GM21381 (cell line): Measurements from ENCODE around the gene PGM3.

Experiments used
- ATAC-seq: cut with Tn5 transposase; IDR thresholded peaks from one replicate; pipeline ENCODE4 v1.9.1; 2021; ENCODE audit warnings: mild to moderate bottlenecking, moderate library complexity; ENCODE audit not compliant: unreplicated experiment

The PGM3 gene

GRCh38 chr6:83183082-83183828, 9.8 kb downstream of the PGM3 start:
- ATAC-seq: no peak

GRCh38 chr6:83182114-83182513, 11.0 kb downstream of the PGM3 start:
- no peak for ATAC-seq

- no peak for ATAC-seq
Observed at GRCh38 chr6:83180426-83180950, 12.6 kb downstream of the PGM3 start.

- ATAC-seq: no peak
Observed at GRCh38 chr6:83176246-83176645, 16.8 kb downstream of the PGM3 start.

- ATAC-seq: no peak
Observed at GRCh38 chr6:83169511-83169910, 23.6 kb downstream of the PGM3 start.

- ATAC-seq: no peak
Observed at GRCh38 chr6:83169106-83169505, 24.0 kb downstream of the PGM3 start.

GRCh38 chr6:83168556-83168955, 24.5 kb downstream of the PGM3 start:
- no peak for ATAC-seq

GRCh38 chr6:83167726-83168278, 25.3 kb downstream of the PGM3 start:
- no peak for ATAC-seq

GRCh38 chr6:83160167-83160566, 32.9 kb downstream of the PGM3 start:
- ATAC-seq: no peak

GRCh38 chr6:83155794-83156193, 37.3 kb downstream of the PGM3 start:
- ATAC-seq: no peak

GRCh38 chr6:83153883-83154521, 39.1 kb downstream of the PGM3 start:
- ATAC-seq: no peak

- ATAC-seq: no peak
Observed at GRCh38 chr6:83152913-83153312, 40.2 kb downstream of the PGM3 start.

GRCh38 chr6:83151114-83151513, 42.0 kb downstream of the PGM3 start:
- no peak for ATAC-seq

- no peak for ATAC-seq
Observed at GRCh38 chr6:83138758-83139157, 54.3 kb downstream of the PGM3 start.

GRCh38 chr6:83138118-83138722, 54.8 kb downstream of the PGM3 start:
- no peak for ATAC-seq

- ATAC-seq: no peak
Observed at GRCh38 chr6:83132121-83132520, 60.9 kb downstream of the PGM3 start.

GRCh38 chr6:83127976-83128375, 65.1 kb downstream of the PGM3 start:
- no peak for ATAC-seq

GRCh38 chr6:83127258-83127657, 65.8 kb downstream of the PGM3 start:
- no peak for ATAC-seq

- no peak for ATAC-seq
Observed at GRCh38 chr6:83126807-83127206, 66.3 kb downstream of the PGM3 start.

- ATAC-seq: no peak
Observed at GRCh38 chr6:83126223-83126622, 66.8 kb downstream of the PGM3 start.

GRCh38 chr6:83125425-83125824, 67.6 kb downstream of the PGM3 start:
- ATAC-seq: no peak

- no peak for ATAC-seq
Observed at GRCh38 chr6:83124553-83124952, 68.5 kb downstream of the PGM3 start.
